Measurements from ENCODE around the gene DDX60.
"Not testable (repeated sequence)": the region's sequence is repeated elsewhere in the genome, so short reads cannot be mapped to it uniquely, and the experiment has no call there.

The DDX60 gene

DNA sequence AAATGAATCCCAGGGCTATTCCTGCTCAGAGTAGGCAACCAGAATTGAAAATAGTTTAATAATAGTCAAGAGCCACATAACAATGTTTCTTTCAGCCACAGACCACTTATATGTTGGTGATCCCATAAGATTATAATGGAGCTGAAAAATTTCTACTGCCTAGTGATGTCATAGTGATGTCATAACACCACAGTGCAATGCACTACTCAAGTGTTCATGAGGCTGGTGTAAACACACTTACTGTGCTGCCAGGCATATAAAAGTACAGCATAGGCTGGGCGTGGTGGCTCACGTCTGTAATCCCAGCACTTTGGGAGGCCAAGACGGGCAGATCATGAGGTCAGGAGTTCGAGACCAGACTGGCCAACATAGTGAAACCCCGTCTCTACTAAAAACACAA is 15.1 kb downstream of the DDX60 start:
- DNase-seq (ENCODE audit: low read depth in 2 of 2) = not testable (repeated sequence)

DNA sequence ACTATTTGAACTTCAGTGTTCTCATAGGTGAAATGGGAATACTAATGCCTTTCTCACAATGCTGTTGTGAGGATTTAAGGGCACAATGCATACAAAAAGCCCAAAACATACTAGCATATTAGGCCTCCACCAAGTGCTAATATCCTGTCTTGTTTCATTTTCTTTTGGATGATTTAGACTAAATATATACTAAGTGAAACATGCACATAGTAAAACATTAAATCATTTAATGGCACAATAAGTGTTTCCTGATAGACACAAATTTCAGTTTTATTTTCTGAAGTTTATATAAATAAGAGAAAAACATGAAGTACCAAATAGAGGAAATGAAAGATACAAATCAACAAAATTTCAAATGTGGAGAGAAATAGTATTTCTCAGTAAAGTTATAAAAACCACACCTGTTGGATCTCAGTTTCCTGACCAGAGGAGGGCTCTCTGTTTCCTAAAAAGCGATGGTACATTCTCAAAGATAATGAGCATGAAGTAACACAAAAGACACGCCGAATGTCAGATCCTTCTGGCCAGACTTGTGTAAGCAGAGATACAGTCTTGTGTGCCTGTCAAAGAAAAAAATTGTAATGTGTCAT is 25.1 kb downstream of the DDX60 start:
- DNase-seq (ENCODE audit: low read depth in 2 of 2) = no peak

DNA sequence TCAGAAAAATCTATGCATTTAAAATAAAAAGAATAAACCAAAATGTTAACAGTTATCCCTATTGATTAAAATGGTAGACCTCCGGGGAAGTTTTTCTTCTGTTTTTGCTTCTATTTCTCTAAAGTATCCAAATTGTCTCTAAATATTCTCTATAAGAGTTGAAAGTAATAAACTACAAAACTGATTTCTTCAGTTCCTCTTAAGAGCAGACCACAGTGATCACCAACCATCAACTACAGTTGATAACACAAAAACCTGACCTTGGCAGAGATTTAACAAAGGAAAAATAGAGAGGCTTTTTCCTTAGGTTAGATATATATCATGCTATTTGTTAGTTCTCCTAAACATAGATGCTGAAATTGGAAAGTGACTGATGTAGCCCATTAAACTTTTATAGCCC is 27.3 kb downstream of the DDX60 start:
- no peak for DNase-seq (ENCODE audit: low read depth in 2 of 2)

DNA sequence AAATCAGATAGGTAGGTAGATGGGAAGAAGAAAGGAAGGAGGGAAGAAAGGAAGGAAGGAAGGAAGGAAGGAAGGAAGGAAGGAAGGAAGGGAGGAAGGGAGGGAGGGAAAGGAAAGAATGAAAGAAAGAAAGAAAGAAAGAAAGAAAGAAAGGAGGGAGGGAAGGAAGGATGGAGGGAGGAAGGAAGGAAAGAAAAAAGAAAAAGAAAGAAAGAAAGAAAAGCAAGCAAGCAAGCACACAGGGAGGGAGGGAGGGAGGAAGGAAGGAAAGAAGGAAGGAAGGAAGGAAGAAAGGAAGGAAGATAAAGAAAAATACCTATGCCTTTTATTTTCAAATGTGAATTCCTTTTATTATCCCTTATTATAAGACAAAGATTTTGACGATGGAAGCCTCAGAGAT is 32.7 kb downstream of the DDX60 start:
- not testable (repeated sequence) for DNase-seq (ENCODE audit: low read depth in 2 of 2)

DNA sequence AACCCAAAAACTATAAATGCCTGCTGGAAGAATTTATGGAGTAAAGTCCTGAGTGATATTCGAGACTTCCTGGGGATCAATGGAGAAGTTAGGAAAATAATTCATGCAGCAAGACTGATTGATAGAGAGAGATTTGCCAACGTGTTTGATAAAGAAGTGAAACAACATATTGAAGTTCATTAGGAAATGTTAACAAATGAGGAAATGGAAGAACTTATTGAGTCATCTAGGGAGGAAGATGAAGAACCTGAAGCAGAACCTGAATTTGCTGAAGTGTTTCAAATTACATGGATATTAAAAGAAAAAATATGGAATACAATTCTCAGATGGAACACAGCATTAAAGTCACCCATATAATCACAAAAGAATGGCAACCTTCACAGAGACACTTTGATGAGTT is 39.0 kb downstream of the DDX60 start:
- no peak for DNase-seq (ENCODE audit: low read depth in 2 of 2)

DNA sequence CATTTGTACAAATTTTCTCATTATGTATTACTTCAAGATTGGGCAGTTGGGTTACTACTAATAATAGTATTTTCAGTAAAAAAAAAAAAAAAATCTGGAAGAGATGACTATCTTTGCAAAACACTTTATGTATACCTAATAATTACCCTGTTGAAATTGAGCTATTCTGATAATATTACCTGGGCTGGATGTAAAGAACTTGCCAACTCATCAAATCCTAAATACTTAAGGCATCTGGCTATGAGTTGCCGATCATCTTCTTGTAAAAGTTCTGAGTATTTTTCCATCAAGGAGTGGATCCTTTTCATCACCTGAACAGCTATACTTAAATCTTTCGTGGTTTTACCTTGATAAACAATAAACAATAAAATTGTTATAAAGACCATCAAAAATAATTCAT is 42.7 kb downstream of the DDX60 start:
- no peak for DNase-seq (ENCODE audit: low read depth in 2 of 2)

DNA sequence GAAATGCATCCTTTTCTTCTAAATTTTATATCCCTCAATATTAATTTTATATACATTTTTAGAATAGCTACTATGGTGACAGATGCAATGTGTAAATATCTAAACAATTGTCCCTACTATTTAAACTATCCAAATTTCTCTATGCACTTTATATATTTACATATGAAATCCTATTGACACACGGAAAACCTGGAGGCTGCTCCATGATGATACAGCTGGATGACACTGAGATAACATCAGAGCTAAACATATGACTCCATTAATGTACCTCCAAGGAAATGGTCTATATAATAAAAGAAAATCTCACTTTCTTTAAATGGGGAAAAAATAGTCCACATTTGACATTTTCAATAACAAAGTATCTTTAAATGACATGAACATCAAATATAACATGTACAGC is 43.7 kb downstream of the DDX60 start:
- DNase-seq (ENCODE audit: low read depth in 2 of 2) = no peak

DNA sequence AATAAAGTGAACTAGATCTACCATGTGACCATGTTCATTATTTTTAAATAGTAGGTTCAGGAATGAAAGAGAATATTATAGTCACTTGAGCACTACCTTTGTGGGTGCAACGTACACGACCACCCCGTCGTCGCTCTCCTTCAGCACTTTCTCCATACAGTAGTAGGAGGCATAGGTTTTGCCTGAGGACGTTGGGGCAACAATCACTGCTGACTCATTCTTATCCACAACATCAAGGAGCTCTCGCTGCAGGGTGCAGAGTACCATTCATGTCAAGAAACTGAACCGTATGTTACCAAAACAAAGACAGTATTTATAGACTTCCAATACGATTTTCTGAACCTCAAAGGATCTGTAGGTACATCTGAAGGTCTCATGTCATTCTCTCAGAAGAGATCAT is 44.7 kb downstream of the DDX60 start:
- DNase-seq (ENCODE audit: low read depth in 2 of 2) = no peak

DNA sequence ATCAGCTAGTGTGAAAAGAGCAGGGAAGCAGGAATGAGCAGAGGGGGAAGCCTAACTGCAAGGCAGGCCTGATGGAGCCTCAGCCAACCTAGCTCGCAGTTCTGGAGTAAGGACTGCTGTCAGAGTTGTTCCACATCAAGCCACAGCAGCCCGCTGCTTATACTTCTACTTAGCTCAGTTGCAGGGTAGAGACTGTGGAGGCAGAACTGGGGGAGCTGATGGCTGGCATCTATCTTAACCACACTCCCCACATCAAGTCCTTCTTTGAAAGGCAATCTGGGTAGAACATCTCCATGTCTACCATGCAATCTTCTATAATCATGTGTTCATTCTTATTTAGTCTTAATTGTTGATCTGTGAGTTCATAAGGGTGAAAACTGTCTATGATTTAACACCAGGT is 46.1 kb downstream of the DDX60 start:
- no peak for DNase-seq (ENCODE audit: low read depth in 2 of 2)

DNA sequence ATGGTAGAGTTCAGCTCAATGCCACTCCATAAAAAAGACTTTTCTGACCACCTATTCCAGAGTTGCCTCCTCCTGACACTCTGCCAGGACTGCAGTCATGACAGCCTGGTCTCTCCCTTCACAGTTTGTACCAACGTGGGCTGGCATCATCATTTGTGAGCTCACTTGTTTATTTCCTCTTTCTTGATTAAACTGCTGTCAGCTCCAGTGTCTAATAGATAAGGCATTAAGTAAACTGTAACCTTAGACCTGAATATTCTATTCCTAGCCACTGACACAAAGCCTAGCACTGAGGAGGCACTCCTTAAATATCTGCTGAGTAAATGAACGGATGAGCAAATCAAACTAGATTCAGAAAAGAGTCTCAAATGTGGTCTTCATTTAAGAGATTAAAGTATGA is 48.7 kb downstream of the DDX60 start:
- DNase-seq (ENCODE audit: low read depth in 2 of 2) = no peak

DNA sequence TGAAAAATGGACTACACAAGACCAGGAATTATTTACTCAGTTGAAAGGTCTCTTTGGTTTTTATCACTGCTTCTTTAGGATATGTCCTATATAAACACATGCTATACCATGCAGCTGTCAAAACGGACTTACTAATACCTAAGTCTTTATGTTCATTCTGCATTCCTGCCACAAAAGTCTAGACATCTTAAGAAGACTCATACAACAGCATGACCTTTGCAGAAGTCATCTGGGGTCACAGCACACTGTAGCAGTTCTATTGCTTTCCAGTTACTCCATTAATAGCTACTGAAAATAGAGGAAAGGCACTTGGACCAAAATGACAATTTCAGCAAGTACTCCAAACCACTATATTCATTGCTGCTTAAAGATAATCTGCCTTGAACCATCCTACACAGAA is 53.2 kb downstream of the DDX60 start:
- no peak for DNase-seq (ENCODE audit: low read depth in 2 of 2)

DNA sequence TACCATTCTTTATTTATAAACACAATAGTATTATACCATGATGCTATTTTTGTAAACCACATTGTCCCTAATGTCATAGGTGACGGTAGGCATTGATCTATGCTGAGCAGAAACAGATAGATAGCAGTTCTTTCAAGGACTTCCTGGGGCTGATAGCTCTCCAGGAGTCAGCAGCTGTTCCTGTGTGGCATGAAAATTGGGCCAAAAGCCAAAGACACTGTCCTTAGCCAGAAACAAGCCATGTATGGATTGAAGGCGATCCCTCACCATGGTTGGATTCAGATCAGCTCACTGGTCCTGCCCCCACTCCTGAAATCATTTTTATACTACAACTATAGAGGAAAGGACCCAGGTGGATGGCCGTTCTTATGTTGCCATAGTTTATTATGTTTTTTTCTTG is 53.6 kb downstream of the DDX60 start:
- DNase-seq (ENCODE audit: low read depth in 2 of 2) = no peak

DNA sequence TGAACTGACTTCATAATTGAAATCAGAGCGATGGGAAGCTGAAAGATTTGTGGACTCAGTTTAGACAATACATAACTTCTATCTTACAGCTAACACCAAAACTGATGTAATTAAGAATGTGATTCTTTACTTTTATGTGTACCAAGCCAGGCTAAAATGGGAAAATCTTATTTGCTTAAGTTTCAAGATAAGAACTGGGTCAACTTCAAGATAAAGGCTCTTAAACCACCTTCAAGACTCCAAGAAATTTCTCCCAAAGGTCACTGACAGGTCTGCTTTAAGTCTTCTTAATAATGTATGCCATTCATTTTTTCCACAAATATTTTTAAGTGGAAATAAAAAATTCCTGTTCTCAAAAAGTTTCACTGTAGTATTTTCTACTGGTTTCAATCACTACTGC is 55.5 kb downstream of the DDX60 start:
- DNase-seq (ENCODE audit: low read depth in 2 of 2) = no peak

DNA sequence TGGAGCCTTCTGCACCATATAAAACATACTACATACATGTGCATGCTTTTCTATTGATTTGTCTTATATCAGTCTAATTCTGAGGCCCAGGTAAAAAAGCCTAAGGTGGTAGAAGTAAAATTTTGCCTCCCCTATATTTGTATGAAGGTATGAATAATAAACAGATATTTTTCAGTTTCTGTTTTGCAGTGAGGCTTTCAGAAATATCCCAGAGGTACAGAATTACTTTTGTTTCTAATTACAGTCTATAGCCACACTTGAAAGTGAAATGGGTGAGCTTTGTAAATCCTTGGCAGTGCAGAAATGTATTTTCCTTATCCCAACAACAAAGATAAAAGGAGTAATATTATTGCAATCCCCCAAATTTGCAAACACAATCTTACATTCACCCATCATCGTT is 59.5 kb downstream of the DDX60 start:
- DNase-seq (ENCODE audit: low read depth in 2 of 2) = no peak

DNA sequence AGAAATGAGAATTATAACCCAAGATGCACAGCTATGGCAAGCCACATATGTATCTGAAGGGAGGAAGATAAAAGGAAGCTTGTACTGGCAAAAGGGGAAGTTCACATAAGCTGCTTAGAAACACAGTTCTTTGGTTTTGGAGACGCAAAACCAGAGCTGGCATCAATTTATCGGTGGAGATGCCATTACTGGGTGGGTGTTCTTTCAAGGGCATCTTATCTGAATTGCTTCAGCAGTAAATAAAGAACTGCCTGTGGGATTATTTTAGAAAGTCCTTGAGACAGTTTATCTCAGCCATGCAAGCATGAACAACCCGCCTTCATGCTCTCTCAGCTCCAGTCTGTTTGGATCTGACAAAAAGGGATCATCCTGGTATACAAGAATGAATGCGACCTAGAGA is 60.8 kb downstream of the DDX60 start:
- no peak for DNase-seq (ENCODE audit: low read depth in 2 of 2)

DNA sequence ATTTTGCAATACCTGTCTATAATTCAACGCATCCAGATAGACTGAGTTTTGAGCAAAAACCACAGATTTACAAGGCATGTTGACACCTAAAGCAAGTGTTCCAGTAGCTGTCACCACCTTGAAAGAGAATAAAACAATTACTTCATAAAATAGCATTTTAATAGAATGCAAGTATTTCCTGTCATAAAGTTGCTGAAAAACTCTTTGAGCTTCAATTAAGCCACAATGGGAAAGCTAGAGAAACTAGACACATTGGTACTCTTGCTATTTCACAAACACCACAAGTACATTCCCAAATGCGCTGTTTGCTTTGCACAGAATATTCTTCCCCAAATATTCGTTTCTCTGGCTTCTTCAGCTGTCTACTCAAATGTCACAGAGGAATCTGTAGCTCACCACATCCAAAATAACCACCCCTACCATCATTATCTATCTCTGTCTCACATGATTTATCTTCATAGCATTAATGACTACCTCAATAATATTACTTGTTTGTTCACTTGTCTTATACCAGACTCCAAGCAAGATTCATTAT is 70.3 kb downstream of the DDX60 start:
- peak; percentile 18 to 21 for DNase-seq (ENCODE audit: low read depth in 2 of 2)

DNA sequence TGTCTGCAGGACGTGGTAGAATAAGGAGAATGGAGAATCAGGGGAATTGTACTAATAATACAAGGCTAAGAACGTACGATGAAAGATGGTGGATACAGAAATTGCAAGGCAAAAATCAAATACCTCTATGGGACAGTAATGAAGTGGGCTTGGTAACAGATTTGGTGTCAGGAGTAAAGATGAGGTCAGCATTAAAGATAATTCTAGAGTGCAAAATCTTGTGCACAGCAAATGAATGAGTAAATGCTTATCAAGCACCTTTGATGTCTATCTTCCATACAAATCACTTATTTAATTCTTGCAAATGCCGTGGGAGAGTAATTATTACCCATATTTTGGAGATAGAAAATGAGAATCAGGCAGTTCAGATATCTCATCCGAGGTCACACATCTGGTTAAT is 70.9 kb downstream of the DDX60 start:
- DNase-seq (ENCODE audit: low read depth in 2 of 2) = no peak

DNA sequence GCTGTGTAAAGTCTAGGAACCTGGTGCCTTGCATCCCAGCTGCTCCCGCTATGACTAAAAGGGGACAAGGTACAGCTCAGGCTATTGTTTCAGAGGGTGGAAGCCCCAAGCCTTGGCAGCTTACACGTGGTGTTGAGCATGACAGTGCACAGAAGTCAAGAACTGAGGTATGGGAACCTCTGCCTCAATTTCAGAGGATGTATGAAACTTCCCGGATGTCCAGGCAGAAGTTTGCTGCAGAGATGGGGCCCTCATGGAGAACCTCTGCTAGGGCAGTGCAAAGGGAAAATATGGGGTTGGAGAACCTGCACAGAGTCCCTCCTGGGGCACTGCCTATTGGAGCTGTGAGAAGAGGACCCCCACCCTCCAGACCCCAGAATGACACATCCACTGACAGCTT is 76.6 kb downstream of the DDX60 start:
- DNase-seq (ENCODE audit: low read depth in 2 of 2) = no peak

DNA sequence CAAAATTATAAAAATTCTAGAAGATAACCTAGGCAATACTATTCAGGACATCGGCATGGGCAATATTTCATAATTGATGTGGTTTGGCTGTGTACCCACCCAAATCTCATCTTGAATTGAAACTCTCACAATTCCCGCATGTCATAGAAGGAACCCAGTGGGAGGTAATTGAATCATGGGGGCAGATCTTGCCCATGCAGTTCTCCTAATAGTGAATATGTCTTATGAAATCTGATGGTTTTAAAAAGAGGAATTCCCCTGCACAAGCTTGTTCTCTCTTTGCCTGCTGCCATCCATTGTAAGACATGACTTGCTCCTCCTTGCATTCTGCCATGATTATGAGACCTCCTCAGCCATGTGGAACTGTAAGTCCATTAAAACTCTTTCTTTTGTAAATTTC is 77.7 kb downstream of the DDX60 start:
- no peak for DNase-seq (ENCODE audit: low read depth in 2 of 2)

DNA sequence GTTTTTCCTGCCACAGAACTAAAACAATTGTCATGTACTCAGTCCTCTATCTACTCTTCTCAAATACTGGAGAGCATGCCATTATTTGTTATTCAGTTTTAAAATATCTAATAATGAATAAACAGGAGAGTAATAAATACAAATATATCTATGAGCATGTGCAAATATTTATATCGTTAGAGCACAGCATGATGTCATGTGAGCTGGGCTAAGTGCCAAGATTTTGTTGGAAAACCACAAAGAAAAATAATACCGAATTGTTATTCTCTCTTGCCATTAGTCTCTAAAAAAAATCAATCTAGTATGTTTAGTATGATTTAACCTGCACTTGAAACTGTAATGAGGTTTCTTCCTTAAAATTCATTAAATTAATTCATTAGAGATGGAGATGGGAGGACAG is 97.3 kb downstream of the DDX60 start:
- peak; percentile 43 to 50 for DNase-seq (ENCODE audit: low read depth in 2 of 2)

DNA sequence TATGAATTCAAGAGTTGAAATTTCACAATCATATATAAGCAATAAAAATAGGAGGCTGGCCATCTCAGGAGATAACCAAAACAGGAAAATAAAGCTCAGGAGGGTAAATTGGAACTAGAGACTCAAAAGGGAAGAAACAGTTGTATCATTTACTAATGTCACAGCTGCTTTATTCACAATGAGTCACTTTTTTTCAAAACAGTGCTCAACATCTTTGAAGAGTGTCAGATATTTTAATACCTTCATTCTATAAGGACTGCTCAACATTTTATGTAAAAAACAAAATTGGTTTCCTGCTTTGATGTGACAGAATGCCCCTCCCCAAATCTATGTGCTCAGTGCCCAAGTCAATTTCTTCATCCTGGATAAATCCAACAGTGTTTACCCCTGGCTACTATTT is 97.7 kb downstream of the DDX60 start:
- no peak for DNase-seq (ENCODE audit: low read depth in 2 of 2)

DNA sequence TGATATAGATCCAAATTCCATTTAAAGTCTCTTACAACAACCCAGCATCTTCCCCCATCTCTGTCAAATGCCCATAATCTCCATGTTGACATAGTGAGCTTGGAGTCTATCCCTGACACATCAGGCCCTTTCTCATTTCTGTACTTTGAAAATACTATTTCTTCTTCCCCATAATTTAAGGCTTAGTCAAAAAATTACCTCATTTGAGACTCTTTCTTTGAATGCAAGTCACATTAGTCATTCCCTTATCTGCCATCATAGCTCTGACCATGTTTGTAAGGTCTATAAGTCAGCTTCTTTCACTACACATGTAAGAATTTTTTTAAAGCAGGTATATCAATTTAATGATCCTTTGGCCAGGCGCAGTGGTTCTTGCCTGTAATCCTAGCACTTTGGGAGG is 99.9 kb downstream of the DDX60 start:
- DNase-seq (ENCODE audit: low read depth in 2 of 2) = peak; percentile 6 to 13

DNA sequence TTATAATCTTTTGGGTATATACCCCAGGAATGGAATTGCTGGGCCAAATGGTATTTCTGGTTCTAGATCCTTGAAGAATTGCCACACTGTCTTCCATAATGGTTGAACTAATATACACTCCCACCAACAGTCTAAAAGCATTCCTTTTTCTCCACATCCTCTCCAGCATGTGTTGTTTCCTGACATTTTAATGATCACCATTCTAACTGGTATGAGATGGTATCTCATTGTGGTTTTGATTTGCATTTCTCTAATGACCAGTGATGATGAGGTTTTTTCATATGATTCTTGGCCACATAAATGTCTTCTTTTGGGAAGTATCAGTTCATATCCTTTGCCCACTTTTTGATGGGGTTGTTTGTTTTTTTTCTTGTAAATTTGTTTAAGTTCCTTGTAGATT is 105.0 kb downstream of the DDX60 start:
- DNase-seq (ENCODE audit: low read depth in 2 of 2) = not testable (repeated sequence)

DNA sequence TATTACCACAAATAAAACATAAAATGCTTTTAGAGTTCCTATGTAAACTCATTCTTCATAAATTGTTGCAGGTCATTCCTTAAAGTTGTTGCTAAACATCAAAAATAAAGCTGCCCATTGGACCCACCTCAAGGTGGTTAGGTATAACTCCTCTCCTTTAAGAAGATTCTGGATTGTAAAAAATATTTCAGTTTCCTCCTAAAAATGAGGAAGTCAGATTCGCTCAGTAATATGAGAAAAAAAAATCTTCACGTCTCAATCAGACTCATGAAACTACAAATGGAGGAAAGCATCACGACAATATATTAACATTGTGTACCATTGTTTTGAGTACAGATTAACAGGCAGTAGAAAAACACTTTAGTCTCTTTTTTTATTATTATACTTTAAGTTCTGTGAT is 105.9 kb downstream of the DDX60 start:
- no peak for DNase-seq (ENCODE audit: low read depth in 2 of 2)
